B cell (primary cell): ENCODE results near the gene BRSK1.

Experiments
- EZH2 ChIP-seq: IDR thresholded peaks from 2 replicates; pipeline ENCODE4 v1.6.1; 2012; ENCODE audit warnings: borderline replicate concordance, low read depth, mild to moderate bottlenecking, moderate library complexity, low read length; ENCODE audit not compliant: insufficient read depth, poor library complexity, severe bottlenecking
- TF ChIP-seq, protein P1 (sequence below): fragments of 200-600 bp; IDR thresholded peaks from one replicate; pipeline ENCODE4 v1.8.0; 2022; ENCODE audit warnings: antibody characterized with exemption, mild to moderate bottlenecking

DNA sequence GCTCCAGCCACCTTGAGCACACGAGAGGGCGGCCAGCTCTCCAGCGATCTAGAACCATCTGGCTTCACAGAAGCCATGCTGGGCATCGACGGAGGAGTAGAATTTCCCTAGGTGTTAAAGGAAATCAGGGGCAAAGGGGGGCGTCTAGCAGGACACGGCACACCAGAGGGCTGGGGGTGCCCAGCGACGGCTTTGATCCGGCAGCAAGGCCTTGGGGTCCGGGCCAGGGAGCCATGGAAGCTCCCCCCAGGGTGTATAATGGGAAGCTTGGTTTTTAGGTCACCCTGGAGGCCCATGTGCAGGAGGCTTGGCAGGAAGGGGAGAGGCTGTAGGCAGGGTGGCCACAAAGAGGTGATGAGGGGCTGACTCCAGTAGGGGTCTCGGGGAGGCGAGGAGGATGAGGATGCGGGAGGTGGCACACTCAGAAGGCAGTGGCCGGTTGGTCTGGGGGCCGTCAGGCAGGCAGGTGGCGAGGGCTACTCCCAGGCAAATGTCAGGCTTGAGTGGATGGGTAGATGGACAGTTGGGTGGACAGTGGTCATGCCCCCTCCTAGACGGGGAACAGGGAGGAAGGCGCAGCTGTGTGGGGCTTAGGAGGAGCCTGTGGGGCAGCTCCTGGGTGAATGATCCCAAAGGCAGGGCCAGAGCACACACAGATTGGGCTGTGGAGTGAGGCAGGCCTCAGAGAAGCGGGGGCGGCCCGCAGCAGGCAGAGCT lies 61.5 kb downstream of the BRSK1 start:
- TF ChIP-seq, protein P1, sequence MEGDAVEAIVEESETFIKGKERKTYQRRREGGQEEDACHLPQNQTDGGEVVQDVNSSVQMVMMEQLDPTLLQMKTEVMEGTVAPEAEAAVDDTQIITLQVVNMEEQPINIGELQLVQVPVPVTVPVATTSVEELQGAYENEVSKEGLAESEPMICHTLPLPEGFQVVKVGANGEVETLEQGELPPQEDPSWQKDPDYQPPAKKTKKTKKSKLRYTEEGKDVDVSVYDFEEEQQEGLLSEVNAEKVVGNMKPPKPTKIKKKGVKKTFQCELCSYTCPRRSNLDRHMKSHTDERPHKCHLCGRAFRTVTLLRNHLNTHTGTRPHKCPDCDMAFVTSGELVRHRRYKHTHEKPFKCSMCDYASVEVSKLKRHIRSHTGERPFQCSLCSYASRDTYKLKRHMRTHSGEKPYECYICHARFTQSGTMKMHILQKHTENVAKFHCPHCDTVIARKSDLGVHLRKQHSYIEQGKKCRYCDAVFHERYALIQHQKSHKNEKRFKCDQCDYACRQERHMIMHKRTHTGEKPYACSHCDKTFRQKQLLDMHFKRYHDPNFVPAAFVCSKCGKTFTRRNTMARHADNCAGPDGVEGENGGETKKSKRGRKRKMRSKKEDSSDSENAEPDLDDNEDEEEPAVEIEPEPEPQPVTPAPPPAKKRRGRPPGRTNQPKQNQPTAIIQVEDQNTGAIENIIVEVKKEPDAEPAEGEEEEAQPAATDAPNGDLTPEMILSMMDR = no peak
- no peak for TF ChIP-seq EZH2
